ENCODE results near the gene PTPRN2.

DNA sequence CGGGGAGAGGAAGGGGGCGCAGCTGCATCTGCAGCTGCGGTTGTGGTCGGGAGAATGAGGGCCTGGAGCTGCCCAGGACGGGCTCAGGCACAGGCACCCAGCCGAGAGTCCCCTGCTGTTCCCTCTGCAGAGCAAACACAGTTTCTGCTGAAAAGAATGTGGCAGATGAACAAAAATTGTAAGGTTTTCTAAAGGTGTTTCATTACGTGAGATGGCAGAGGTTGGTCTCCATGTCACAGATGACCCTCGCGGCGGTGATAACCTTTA lies 794.6 kb downstream of the PTPRN2 start:
- TF ChIP-seq GATA2 (IDR thresholded peaks at IDR 0.05; ENCODE audit: low read depth, low read length), result no peak
- TF ChIP-seq GATA3 (IDR thresholded peaks at IDR 0.05; ENCODE audit: low read depth, low read length), result no peak

Measured in SH-SY5Y (cell line).